Keratinocyte (primary cell): ENCODE data around the gene STK24. TPM values are rescaled to one million over a fixed set of nuclear protein-coding genes. Genes with fewer than 3 reads are reported as not detected.

Experiments
- DNase-seq: peaks from one replicate; pipeline ENCODE4 v3.0.0-alpha.2; 2011; ENCODE audit warnings: low read depth, missing footprints, low spot score
- FAIRE-seq: peaks from 2 replicates; lab custom pipeline; 2011; peaks lifted over from hg19 to GRCh38; lab: Jason Lieb, UNC
- H2AFZ ChIP-seq: 2 replicates; pipeline ENCODE4 v1.6.0; 2012; ENCODE audit warnings: low read length, control low read depth, inconsistent platforms; ENCODE audit not compliant: control insufficient read depth
- H3K27ac ChIP-seq: 2 replicates; pipeline ENCODE4 v1.5.1; 2011; ENCODE audit warnings: low read length; ENCODE audit not compliant: control insufficient read depth, insufficient read depth
- H3K27me3 ChIP-seq: 3 replicates; pipeline ENCODE4 v1.6.0; 2011; ENCODE audit warnings: low read length; ENCODE audit not compliant: control insufficient read depth, insufficient read depth; ENCODE audit errors: extremely low read depth
- H3K36me3 ChIP-seq, 2 experiments: 2 replicates in 1 of 2; 3 replicates in 1 of 2; pipeline ENCODE4 v1.5.1; 2011; ENCODE audit warnings: low read length in 2 of 2, mild to moderate bottlenecking in 1 of 2; ENCODE audit not compliant: control insufficient read depth in 2 of 2, insufficient read depth in 2 of 2; ENCODE audit errors: extremely low read depth in 1 of 2
- H3K4me1 ChIP-seq: 3 replicates; pipeline ENCODE4 v1.5.1; 2011; ENCODE audit warnings: low read length; ENCODE audit not compliant: control insufficient read depth, insufficient read depth; ENCODE audit errors: extremely low read depth
- H3K4me2 ChIP-seq: 3 replicates; pipeline ENCODE4 v1.6.0; 2011; ENCODE audit warnings: low read depth, low read length; ENCODE audit not compliant: control insufficient read depth, insufficient read depth; ENCODE audit errors: extremely low read depth
- H3K4me3 ChIP-seq, 3 experiments: fragments of 200-600 bp in 1 of 3; sonication (generic) in 1 of 3; 2 replicates in 2 of 3; 3 replicates in 1 of 3; pipeline ENCODE4 v1.5.1; 2011 to 2016; ENCODE audit warnings: low read length in 3 of 3, mild to moderate bottlenecking in 3 of 3, control low read depth in 2 of 3, inconsistent platforms in 1 of 3, low read depth in 1 of 3, mixed read lengths in 1 of 3, mixed run types in 1 of 3, moderate library complexity in 1 of 3; ENCODE audit not compliant: control insufficient read depth in 2 of 3, insufficient read depth in 2 of 3; ENCODE audit errors: extremely low read depth in 1 of 3
- H3K79me2 ChIP-seq: 2 replicates; pipeline ENCODE4 v1.6.0; 2012; ENCODE audit warnings: low read length; ENCODE audit not compliant: control insufficient read depth, insufficient read depth
- H3K9ac ChIP-seq: 3 replicates; pipeline ENCODE4 v1.6.0; 2011; ENCODE audit warnings: low read length; ENCODE audit not compliant: control insufficient read depth, insufficient read depth; ENCODE audit errors: extremely low read depth
- H3K9me1 ChIP-seq: 3 replicates; pipeline ENCODE4 v1.6.0; 2011; ENCODE audit warnings: low read length; ENCODE audit not compliant: control insufficient read depth, insufficient read depth; ENCODE audit errors: extremely low read depth
- H3K9me3 ChIP-seq: 2 replicates; pipeline ENCODE4 v1.5.1; 2012; ENCODE audit warnings: low read depth, low read length; ENCODE audit not compliant: control insufficient read depth
- H4K20me1 ChIP-seq: 3 replicates; pipeline ENCODE4 v1.6.0; 2011; ENCODE audit warnings: low read length; ENCODE audit not compliant: control insufficient read depth, insufficient read depth; ENCODE audit errors: extremely low read depth
- EZH2 ChIP-seq: IDR thresholded peaks from one replicate; pipeline ENCODE4 v1.6.1; 2012; ENCODE audit warnings: inconsistent platforms, mild to moderate bottlenecking, low read length, moderate library complexity
- dilution Hi-C: fragments of 300-500 bp; cut with MboI; formaldehyde crosslinking; loops from one replicate; pipeline ENCODE4 v1.7.0; 2020; ENCODE audit warnings: low sequenced_read_pairs; ENCODE audit not compliant: extremely low pct_ligation_motif_present
- polyA plus RNA-seq, 5 experiments: library from polyadenylated mRNA; depleted of rRNA in 3 of 5; stranded (reverse) in 3 of 5; stranded (forward) in 1 of 5; unstranded in 1 of 5; fragments of >200 nt; gene quantifications; 1 replicate in 1 of 5; 2 replicates in 3 of 5; 3 replicates in 1 of 5; pipeline versions ENCODE4 v1.2.1 to v1.2.3, GENCODE V29; 2011 to 2012; ENCODE audit warnings: missing spikeins in 2 of 5, low read depth in 1 of 5, low replicate concordance in 1 of 5
- TF ChIP-seq, protein P1 (sequence below), 3 experiments: IDR thresholded peaks in 1 of 3; conservative IDR thresholded peaks in 1 of 3; optimal IDR thresholded peaks in 1 of 3; 2 replicates in 2 of 3; 3 replicates in 1 of 3; pipeline versions ENCODE3 to v1.5.1; 2011; ENCODE audit warnings: low read length in 3 of 3, mild to moderate bottlenecking in 3 of 3, moderate library complexity in 2 of 3, control low read depth in 1 of 3, inconsistent platforms in 1 of 3; ENCODE audit not compliant: insufficient read depth in 2 of 3; ENCODE audit errors: extremely low read depth in 1 of 3

STK24 gene
- polyA plus RNA-seq, 1 donor (not counting 4 experiments of a cell fraction or from before 2014, with no cell fraction given), result 81.6 TPM

DNA sequence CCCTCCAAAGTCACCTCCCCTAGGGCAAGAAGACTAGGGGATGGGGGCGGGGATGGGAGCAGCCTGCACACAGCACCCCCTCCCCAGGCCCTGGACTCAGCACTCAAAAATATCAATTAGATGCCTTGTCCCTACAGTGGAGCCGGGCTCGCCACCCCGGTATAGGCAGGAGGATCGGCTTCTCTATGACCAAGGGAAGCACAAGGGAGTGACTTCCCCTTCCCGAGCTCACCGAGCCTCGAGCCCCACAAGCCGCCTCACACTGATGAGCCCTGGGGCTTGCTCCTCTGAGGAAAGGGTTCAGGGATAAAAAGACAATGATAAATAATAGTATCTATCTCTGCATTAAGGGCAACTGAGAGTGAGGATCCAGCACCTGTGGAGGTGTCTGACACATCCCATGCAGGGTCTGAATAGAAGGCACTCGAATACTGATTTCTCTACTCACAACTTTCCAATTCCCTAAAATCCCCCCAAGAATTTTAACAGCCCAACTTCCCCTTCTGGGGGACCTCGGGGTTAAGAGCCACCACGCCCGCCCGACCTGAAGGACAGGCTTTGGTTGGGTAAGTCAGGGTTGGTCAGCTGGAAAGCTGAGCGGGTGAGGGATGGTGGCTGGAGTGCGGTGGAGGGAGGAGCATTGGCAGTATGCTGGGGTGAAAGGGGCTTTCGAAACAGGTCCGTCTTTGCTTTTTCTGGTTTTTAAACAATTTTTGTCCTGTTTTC, 51.3 kb downstream of the STK24 start:
- Histone ChIP-seq H3K9ac (no peak overlapping the region), H3K27me3 (no peaks in the 10 kb centered on the region), H3K36me3 (peaks cover 3 to 4% of the 10 kb centered on the region in 2 experiments), H3K9me3 (no peaks in the 10 kb centered on the region), H3K4me2 (no peak overlapping the region), H3K79me2 (peaks cover 100% of the 10 kb centered on the region), H3K4me3 (no peak overlapping the region), H3K27ac (no peak overlapping the region), H4K20me1 (peaks cover 60% of the 10 kb centered on the region), H3K4me1 (peaks cover 9% of the 10 kb centered on the region), H3K9me1 (peaks cover 19% of the 10 kb centered on the region), H2AFZ (no peak overlapping the region)
- dilution Hi-C loops, result no loop called here
- TF ChIP-seq, protein P1, sequence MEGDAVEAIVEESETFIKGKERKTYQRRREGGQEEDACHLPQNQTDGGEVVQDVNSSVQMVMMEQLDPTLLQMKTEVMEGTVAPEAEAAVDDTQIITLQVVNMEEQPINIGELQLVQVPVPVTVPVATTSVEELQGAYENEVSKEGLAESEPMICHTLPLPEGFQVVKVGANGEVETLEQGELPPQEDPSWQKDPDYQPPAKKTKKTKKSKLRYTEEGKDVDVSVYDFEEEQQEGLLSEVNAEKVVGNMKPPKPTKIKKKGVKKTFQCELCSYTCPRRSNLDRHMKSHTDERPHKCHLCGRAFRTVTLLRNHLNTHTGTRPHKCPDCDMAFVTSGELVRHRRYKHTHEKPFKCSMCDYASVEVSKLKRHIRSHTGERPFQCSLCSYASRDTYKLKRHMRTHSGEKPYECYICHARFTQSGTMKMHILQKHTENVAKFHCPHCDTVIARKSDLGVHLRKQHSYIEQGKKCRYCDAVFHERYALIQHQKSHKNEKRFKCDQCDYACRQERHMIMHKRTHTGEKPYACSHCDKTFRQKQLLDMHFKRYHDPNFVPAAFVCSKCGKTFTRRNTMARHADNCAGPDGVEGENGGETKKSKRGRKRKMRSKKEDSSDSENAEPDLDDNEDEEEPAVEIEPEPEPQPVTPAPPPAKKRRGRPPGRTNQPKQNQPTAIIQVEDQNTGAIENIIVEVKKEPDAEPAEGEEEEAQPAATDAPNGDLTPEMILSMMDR (optimal IDR thresholded peaks at IDR 0.05 in 1 of 3, IDR thresholded peaks at IDR 0.05 in 1 of 3, conservative IDR thresholded peaks at IDR 0.05 in 1 of 3; ENCODE audit: extremely low read depth in 1 of 3, insufficient read depth in 2 of 3, low read length in 3 of 3), result no peak
- DNase-seq (no peak), FAIRE-seq (no peak)

DNA sequence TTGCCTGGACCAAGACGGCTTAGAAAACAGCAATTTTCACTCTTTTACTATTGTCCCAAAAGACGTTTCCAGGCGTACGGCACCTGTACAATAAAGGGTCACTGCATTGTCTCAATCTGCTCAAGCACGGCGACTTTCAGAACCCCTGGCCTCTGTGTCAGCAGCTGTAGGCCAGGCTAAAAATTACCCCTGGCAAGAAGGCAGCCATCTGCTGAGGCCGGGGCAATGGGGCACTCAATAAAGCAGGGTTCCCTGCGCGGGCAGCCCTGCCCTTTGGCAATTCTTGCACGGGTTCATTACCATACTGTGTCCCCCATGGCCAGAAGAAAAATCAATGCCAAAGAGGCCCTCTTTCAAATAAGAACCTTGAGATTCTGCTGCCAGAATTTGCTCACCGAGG, 52.1 kb downstream of the STK24 start:
- H3K27ac ChIP-seq, result no peak overlapping the region
- H2AFZ ChIP-seq, result no peak overlapping the region
- peaks cover 9% of the 10 kb centered on the region for H3K4me1 ChIP-seq

More for the DNA sequence above, 52.1 kb downstream of the STK24 start:
- peaks cover 100% of the 10 kb centered on the region for H3K79me2 ChIP-seq
- TF ChIP-seq, protein P1 (optimal IDR thresholded peaks at IDR 0.05 in 1 of 3, IDR thresholded peaks at IDR 0.05 in 1 of 3, conservative IDR thresholded peaks at IDR 0.05 in 1 of 3; ENCODE audit: extremely low read depth in 1 of 3, insufficient read depth in 2 of 3, low read length in 3 of 3), result no peak
- TF ChIP-seq EZH2, result no peak
- no peak overlapping the region for H3K4me3 ChIP-seq
- no peaks in the 10 kb centered on the region for H3K9me3 ChIP-seq
- H3K36me3 ChIP-seq, result peaks cover 1 to 8% of the 10 kb centered on the region in 2 experiments
- no peaks in the 10 kb centered on the region for H3K27me3 ChIP-seq
- dilution Hi-C loops, result no loop called here
- H3K9me1 ChIP-seq, result peaks cover 19% of the 10 kb centered on the region
- FAIRE-seq (no peak), DNase-seq (no peak)
- H4K20me1 ChIP-seq, result peaks cover 61% of the 10 kb centered on the region
- no peak overlapping the region for H3K4me2 ChIP-seq
- H3K9ac ChIP-seq, result no peak overlapping the region
